ENCODE results near the gene SECISBP2.
"Not testable (repeated sequence)": the region's sequence is repeated elsewhere in the genome, so short reads cannot be mapped to it uniquely, and the experiment has no call there.

The SECISBP2 gene, protein sequence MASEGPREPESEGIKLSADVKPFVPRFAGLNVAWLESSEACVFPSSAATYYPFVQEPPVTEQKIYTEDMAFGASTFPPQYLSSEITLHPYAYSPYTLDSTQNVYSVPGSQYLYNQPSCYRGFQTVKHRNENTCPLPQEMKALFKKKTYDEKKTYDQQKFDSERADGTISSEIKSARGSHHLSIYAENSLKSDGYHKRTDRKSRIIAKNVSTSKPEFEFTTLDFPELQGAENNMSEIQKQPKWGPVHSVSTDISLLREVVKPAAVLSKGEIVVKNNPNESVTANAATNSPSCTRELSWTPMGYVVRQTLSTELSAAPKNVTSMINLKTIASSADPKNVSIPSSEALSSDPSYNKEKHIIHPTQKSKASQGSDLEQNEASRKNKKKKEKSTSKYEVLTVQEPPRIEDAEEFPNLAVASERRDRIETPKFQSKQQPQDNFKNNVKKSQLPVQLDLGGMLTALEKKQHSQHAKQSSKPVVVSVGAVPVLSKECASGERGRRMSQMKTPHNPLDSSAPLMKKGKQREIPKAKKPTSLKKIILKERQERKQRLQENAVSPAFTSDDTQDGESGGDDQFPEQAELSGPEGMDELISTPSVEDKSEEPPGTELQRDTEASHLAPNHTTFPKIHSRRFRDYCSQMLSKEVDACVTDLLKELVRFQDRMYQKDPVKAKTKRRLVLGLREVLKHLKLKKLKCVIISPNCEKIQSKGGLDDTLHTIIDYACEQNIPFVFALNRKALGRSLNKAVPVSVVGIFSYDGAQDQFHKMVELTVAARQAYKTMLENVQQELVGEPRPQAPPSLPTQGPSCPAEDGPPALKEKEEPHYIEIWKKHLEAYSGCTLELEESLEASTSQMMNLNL

DNA sequence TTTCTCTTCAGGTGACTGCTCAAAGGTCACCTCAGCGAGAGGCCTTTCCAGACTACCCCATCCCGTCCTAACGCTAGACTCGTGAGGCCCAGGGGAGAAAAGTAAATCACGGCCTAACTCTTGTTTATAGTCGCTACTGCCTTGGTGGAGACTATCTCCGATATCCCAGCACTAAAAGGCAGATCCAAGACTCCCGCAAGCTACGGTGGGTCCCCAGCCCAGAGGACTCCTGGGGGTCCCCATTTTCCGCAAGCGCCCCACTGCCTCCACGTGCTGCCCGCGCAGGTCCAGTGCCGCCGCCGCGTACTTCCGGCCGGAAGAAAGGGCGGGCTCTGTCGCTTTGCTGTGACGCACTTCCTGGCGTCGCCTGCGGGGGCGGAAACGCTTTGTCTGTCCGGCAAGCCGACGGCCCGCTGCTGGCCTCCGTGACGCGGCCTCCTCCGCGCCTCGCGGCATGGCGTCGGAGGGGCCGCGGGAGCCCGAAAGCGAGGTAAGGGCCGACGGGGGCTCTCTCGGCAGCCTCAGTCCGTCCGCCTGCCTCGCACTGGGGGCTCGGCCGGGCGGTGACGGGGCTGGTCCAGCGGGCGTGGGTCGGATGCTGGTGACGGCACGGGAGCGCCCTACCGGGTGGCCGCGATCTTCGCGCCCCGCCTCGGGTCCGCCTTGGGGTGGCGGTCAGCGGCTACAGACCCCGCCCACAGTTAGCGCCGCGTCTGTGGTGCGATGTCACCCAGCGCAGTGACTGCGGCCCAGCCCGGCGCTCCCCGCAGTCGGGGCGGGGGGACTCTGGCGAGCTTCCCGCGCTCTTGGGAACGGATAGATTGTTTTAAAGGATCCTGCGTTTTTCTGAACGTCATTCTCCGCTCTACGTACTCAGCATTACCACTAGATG lies at the start of gene SECISBP2:
TSS of gene SECISBP2 (plus strand) at position 378 of the 892 bp plus-strand sequence. CDS start at position 455, 77 bp downstream.
- TF ChIP-seq, protein P1, sequence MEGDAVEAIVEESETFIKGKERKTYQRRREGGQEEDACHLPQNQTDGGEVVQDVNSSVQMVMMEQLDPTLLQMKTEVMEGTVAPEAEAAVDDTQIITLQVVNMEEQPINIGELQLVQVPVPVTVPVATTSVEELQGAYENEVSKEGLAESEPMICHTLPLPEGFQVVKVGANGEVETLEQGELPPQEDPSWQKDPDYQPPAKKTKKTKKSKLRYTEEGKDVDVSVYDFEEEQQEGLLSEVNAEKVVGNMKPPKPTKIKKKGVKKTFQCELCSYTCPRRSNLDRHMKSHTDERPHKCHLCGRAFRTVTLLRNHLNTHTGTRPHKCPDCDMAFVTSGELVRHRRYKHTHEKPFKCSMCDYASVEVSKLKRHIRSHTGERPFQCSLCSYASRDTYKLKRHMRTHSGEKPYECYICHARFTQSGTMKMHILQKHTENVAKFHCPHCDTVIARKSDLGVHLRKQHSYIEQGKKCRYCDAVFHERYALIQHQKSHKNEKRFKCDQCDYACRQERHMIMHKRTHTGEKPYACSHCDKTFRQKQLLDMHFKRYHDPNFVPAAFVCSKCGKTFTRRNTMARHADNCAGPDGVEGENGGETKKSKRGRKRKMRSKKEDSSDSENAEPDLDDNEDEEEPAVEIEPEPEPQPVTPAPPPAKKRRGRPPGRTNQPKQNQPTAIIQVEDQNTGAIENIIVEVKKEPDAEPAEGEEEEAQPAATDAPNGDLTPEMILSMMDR (IDR thresholded peaks at IDR 0.05; ENCODE audit: insufficient read depth, low read depth, low read length, missing control alignments), result peak; percentile 61

DNA sequence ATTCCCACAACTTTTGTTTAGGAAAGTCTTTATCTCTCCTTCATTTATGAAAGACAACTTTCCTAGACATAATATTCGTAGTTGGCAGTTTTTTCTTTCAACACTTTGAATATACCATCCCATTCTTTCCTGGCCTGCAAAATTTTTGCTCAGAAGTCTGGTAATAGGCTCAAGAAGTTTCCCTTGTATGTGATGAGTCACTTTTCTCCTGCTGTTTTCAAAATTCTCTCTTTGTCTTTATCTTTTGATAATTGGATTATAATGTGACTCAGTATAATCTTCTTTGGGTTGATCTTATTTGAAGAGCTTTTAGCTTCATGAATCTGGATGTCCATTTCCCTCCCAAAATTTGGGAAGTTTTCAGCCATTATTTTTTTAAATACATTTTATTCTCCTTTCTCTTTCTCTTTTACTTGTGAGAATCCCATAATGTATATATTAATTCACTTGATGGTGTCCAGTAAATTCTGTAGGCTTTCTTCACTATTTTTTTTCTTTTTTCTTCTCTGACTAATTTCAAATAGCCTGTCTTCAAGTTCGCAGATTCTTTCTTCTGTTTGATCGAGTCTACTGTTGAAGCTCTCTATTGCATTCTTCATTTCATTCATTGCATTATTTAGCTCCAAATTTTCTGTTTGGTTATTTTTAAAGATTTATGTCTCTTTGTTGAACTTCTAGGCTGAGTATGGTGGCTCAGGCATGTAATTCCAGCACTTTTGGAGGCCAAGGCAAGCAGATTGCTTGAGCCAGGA lies 44.6 kb upstream of the SECISBP2 start:
- TF ChIP-seq, protein P1 (IDR thresholded peaks at IDR 0.05; ENCODE audit: insufficient read depth, low read depth, low read length, missing control alignments), result no peak
- no peak overlapping the region for H3K4me3 ChIP-seq (ENCODE audit: low read depth, low read length)
- no peak for DNase-seq (ENCODE audit: low read depth)

More for the DNA sequence above, at the start of gene SECISBP2:
- peak within 1 kb of the TSS; percentile 69 for H3K4me3 ChIP-seq (ENCODE audit: low read depth, low read length)
- peak; percentile 97 for DNase-seq (ENCODE audit: low read depth)

DNA sequence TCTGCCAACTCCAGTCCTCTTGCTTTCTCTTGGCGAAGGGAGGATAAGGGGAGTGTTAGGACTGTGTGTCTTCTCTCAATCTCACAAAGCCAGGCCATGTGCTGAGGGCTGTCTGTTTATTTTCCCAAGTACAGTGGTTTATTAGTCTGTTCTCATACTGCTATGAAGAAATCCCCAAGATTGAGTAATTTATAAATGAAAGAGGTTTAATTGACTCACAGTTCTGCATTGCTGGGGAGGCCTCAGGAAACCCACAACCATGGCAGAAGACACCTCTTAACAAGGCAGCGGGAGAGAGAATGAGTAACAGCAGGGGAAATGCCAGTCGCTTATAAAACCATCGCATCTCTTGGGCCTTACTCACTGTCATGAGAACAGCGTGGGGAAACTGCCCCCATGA lies 43.5 kb upstream of the SECISBP2 start:
- TF ChIP-seq, protein P1 (IDR thresholded peaks at IDR 0.05; ENCODE audit: insufficient read depth, low read depth, low read length, missing control alignments), result no peak
- no peak overlapping the region for H3K4me3 ChIP-seq (ENCODE audit: low read depth, low read length)
- DNase-seq (ENCODE audit: low read depth), result no peak

DNA sequence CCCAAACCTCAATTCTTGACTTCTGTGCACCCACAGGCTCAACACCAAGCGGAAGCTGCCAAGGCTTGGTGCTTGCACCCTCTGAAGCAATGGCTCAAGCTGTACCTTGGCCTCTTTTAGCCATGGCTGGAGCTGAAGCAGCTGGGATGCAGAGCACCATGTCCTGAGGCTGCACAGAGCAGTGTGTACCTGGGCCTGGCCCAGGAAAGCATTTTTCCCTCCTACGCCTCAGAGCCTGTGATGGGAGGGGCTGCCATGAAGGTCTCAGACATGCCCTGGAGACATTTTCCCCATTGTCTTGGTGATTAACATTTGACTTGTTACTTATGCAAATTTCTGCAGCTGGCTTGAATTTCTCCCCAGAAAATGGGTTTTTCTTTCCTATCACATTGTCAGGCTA lies 42.3 kb upstream of the SECISBP2 start:
- not testable (repeated sequence) for DNase-seq (ENCODE audit: low read depth); H3K4me3 ChIP-seq (ENCODE audit: low read depth, low read length)

DNA sequence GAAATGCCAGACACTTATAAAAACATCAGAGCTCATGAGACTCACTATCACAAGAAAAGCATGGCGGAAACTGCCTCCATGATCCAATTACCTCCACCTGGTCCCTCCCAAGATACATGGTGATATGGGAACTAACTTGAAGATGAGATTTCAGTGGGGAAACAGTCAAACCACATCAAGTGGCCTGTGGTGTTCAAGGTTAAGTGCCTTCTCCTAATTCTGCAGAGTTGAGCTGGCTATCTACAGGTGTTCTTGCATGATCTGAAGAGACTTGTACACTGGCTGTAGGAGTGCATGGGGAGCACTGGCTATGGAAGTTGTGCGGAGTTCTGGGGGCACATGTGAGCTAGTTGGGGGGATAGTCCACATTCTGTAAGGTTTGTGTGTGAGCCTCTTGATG lies 41.3 kb upstream of the SECISBP2 start:
- no peak for DNase-seq (ENCODE audit: low read depth)
- H3K4me3 ChIP-seq (ENCODE audit: low read depth, low read length), result no peak overlapping the region
- TF ChIP-seq, protein P1 (IDR thresholded peaks at IDR 0.05; ENCODE audit: insufficient read depth, low read depth, low read length, missing control alignments), result no peak

DNA sequence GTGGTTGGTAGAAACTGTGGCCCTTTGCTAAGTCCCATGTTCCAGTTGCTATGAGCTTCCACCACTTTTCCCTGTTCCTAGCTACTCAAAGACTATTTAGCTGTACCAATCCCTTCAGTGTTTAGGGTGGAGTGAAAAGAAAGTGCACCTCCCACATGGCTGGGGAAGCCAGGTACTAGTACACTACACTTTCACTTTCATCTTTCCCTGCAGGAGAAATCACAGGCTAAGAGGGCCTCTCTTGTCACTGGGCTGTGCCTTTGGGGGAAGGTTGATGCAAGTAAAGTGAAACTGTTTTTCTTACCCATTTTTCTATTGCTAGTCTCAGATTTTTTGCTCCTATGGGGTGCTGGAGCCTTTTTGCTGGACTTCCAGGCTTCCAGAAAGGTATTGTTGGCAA lies 40.8 kb upstream of the SECISBP2 start:
- no peak overlapping the region for H3K4me3 ChIP-seq (ENCODE audit: low read depth, low read length)
- TF ChIP-seq, protein P1 (IDR thresholded peaks at IDR 0.05; ENCODE audit: insufficient read depth, low read depth, low read length, missing control alignments), result no peak
- DNase-seq (ENCODE audit: low read depth), result peak; percentile 38
